Neuronal stem cell (in vitro differentiated cells): Measurements from ENCODE around the gene SLC25A39.
A peak's percentile ranks its signal among the peaks of the same experiment; 100 is the strongest.

Experiments
- DNase-seq: peaks from one replicate; pipeline ENCODE4 v3.0.0-alpha.2; 2013; ENCODE audit warnings: low spot score
- H2AFZ ChIP-seq: one replicate; pipeline ENCODE4 v1.6.1; 2013; ENCODE audit warnings: mild to moderate bottlenecking, low read length, inconsistent platforms
- H2AK5ac ChIP-seq: 2 replicates; pipeline ENCODE4 v1.6.1; 2013; ENCODE audit warnings: low read depth, mild to moderate bottlenecking, inconsistent platforms, low read length, moderate library complexity, mixed read lengths
- H2BK120ac ChIP-seq: 2 replicates; pipeline ENCODE4 v1.6.1; 2013; ENCODE audit warnings: low read depth, mild to moderate bottlenecking, inconsistent platforms, low read length, moderate library complexity, mixed read lengths
- H2BK12ac ChIP-seq: one replicate; pipeline ENCODE4 v1.6.1; 2013; ENCODE audit warnings: low read length, inconsistent platforms
- H2BK15ac ChIP-seq: 2 replicates; pipeline ENCODE4 v1.6.1; 2013; ENCODE audit warnings: mild to moderate bottlenecking, low read length, inconsistent platforms, mixed read lengths
- H2BK5ac ChIP-seq: one replicate; pipeline ENCODE4 v1.6.1; 2013; ENCODE audit warnings: inconsistent platforms, mild to moderate bottlenecking, low read length, moderate library complexity
- H3K14ac ChIP-seq: one replicate; pipeline ENCODE4 v1.6.1; 2013; ENCODE audit warnings: low read length, inconsistent platforms
- H3K18ac ChIP-seq: 2 replicates; pipeline ENCODE4 v1.6.1; 2013; ENCODE audit warnings: low read length, inconsistent platforms
- H3K23ac ChIP-seq: 2 replicates; pipeline ENCODE4 v1.6.1; 2013; ENCODE audit warnings: low read depth, mild to moderate bottlenecking, mixed read lengths, low read length, inconsistent platforms; ENCODE audit not compliant: poor library complexity
- H3K27ac ChIP-seq: replicated peaks from 3 replicates; pipeline ENCODE4 v1.5.1; 2013; ENCODE audit warnings: low read length, inconsistent platforms
- H3K27me3 ChIP-seq, 3 experiments: 2 replicates each; pipeline ENCODE4 v1.6.1; 2013; ENCODE audit warnings: low read length in 3 of 3, mild to moderate bottlenecking in 2 of 3, inconsistent platforms in 1 of 3, low read depth in 1 of 3, mixed read lengths in 1 of 3, moderate library complexity in 1 of 3; ENCODE audit not compliant: control insufficient read depth in 3 of 3, insufficient read depth in 3 of 3
- H3K36me3 ChIP-seq, 2 donors: replicated peaks in 1 of 2; 2 replicates each; pipeline ENCODE4 v1.6.1; 2013; ENCODE audit warnings: low read length in 2 of 2; ENCODE audit not compliant: control insufficient read depth in 2 of 2, insufficient read depth in 2 of 2
- H3K4ac ChIP-seq: 2 replicates; pipeline ENCODE4 v1.6.1; 2013; ENCODE audit warnings: inconsistent platforms, mild to moderate bottlenecking, low read length, moderate library complexity
- H3K4me1 ChIP-seq, 2 donors: 1 replicate in 1 of 2; 2 replicates in 1 of 2; pipeline ENCODE4 v1.6.1; 2013; ENCODE audit warnings: low read length in 2 of 2, low read depth in 1 of 2; ENCODE audit not compliant: control insufficient read depth in 2 of 2, insufficient read depth in 1 of 2
- H3K4me2 ChIP-seq: one replicate; pipeline ENCODE4 v1.6.1; 2013; ENCODE audit warnings: mild to moderate bottlenecking, low read length, inconsistent platforms; ENCODE audit not compliant: insufficient read depth, poor library complexity, severe bottlenecking
- H3K4me3 ChIP-seq, 2 donors: 2 replicates each; pipeline ENCODE4 v1.5.1; 2013; ENCODE audit warnings: low read length in 2 of 2, mild to moderate bottlenecking in 2 of 2, inconsistent platforms in 1 of 2, moderate library complexity in 1 of 2
- H3K79me1 ChIP-seq: one replicate; pipeline ENCODE4 v1.6.1; 2013; ENCODE audit warnings: low read depth, mild to moderate bottlenecking, inconsistent platforms, low read length, moderate library complexity
- H3K9ac ChIP-seq: one replicate; pipeline ENCODE4 v1.6.1; 2013; ENCODE audit warnings: mild to moderate bottlenecking, low read depth, low read length, inconsistent platforms; ENCODE audit not compliant: poor library complexity
- H3K9me3 ChIP-seq, 2 donors: replicated peaks in 1 of 2; 2 replicates each; pipeline versions ENCODE3 to v1.6.1; 2013; ENCODE audit warnings: low read length in 2 of 2, mild to moderate bottlenecking in 2 of 2, inconsistent platforms in 1 of 2, low read depth in 1 of 2, mixed read lengths in 1 of 2, moderate library complexity in 1 of 2; ENCODE audit not compliant: control insufficient read depth in 2 of 2, insufficient read depth in 1 of 2
- H4K8ac ChIP-seq: one replicate; pipeline ENCODE4 v1.6.1; 2013; ENCODE audit warnings: low read depth, mild to moderate bottlenecking, inconsistent platforms, low read length, moderate library complexity
- H4K91ac ChIP-seq: one replicate; pipeline ENCODE4 v1.6.1; 2013; ENCODE audit warnings: low read length, low read depth, mild to moderate bottlenecking, inconsistent platforms; ENCODE audit not compliant: poor library complexity
- WGBS, 2 donors: extraction: QIAGEN DNeasy Blood & Tissue Kit; methylation state at CpG; one replicate each; pipeline ENCODE4 v1.1.7; 2013; ENCODE audit warnings: missing lambda C conversion rate in 2 of 2, mixed read lengths in 1 of 2; ENCODE audit not compliant: insufficient read length in 2 of 2, insufficient replicate concordance in 1 of 2; ENCODE audit errors: extremely low coverage in 2 of 2; 5-methylcytosine and 5-hydroxymethylcytosine counted together

Gene SLC25A39

DNA sequence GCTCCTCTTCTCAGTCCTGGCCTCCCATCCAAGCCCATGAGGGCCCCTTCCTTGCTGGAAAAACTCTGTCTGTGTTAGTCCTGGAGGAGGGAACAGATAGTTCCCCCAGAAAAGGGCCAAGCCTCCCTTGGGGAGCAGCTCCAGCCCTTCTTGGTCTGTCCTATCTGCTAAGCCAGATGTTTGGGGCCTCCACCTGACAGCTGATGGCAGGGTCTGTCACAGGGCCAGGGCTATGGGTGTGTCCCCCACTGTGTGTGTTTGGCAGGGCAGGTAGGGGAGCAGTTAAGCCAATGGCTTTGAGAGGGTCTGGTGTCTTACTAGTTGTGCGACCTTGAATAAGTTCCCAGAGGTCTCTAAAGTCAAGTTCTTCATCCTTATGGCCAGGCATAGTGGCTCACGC, 43.1 kb downstream of the SLC25A39 start:
- H3K79me1 ChIP-seq = no peaks in the 10 kb centered on the region
- no peak overlapping the region for H2BK120ac ChIP-seq
- no peak overlapping the region for H3K4me3 ChIP-seq
- H3K4ac ChIP-seq = no peak overlapping the region
- H3K23ac ChIP-seq = no peak overlapping the region
- H2BK12ac ChIP-seq = no peak overlapping the region
- no CpG with 5 or more reads among the region's 2 CpGs for WGBS, 2 donors
- H2BK15ac ChIP-seq = no peak overlapping the region
- H3K27ac ChIP-seq = no peak overlapping the region
- H3K9me3 ChIP-seq = no peaks in the 10 kb centered on the region
- no peaks in the 10 kb centered on the region for H3K36me3 ChIP-seq
- H3K4me2 ChIP-seq = no peak overlapping the region
- peaks cover 0 to 32% (median 0%) of the 10 kb centered on the region in 3 experiments for H3K27me3 ChIP-seq
- H3K18ac ChIP-seq = peak overlapping the region; percentile 9
- no peak overlapping the region for H4K8ac ChIP-seq
- H2AK5ac ChIP-seq = no peak overlapping the region
- no peak overlapping the region for H2AFZ ChIP-seq
- peaks cover 0 to 7% of the 10 kb centered on the region in 2 donors for H3K4me1 ChIP-seq
- H2BK5ac ChIP-seq = no peak overlapping the region
- H4K91ac ChIP-seq = no peak overlapping the region
- no peak overlapping the region for H3K9ac ChIP-seq
- no peak for DNase-seq
- no peak overlapping the region for H3K14ac ChIP-seq

- no peak overlapping the region for H4K91ac ChIP-seq
- H3K36me3 ChIP-seq = no peaks in the 10 kb centered on the region
- peak overlapping the region; percentile 13 for H2AK5ac ChIP-seq
- no peak overlapping the region for H4K8ac ChIP-seq
- no peak for DNase-seq
- no peak overlapping the region for H2BK120ac ChIP-seq
- peaks cover 0 to 7% of the 10 kb centered on the region in 2 donors for H3K4me1 ChIP-seq
- H3K4ac ChIP-seq = no peak overlapping the region
- no peak overlapping the region for H3K14ac ChIP-seq
- H2BK12ac ChIP-seq = no peak overlapping the region
- H3K4me2 ChIP-seq = no peak overlapping the region
- H3K9me3 ChIP-seq = no peaks in the 10 kb centered on the region
- no CpG with 5 or more reads among the region's 12 CpGs for WGBS, 2 donors
- peak overlapping the region; percentile 69 for H2BK15ac ChIP-seq
- no peak overlapping the region for H3K18ac ChIP-seq
- H3K9ac ChIP-seq = no peak overlapping the region
- peak overlapping the region; percentile 51 for H3K23ac ChIP-seq
- H3K27ac ChIP-seq = no peak overlapping the region
- H3K79me1 ChIP-seq = no peaks in the 10 kb centered on the region
- no peak overlapping the region for H2BK5ac ChIP-seq
- no peak overlapping the region for H2AFZ ChIP-seq
- H3K4me3 ChIP-seq = no peak overlapping the region
- H3K27me3 ChIP-seq = peaks cover 0 to 32% (median 0%) of the 10 kb centered on the region in 3 experiments
Observed at GRCh38 chr17:44280392-44280937, 44.2 kb downstream of the SLC25A39 start.

DNA sequence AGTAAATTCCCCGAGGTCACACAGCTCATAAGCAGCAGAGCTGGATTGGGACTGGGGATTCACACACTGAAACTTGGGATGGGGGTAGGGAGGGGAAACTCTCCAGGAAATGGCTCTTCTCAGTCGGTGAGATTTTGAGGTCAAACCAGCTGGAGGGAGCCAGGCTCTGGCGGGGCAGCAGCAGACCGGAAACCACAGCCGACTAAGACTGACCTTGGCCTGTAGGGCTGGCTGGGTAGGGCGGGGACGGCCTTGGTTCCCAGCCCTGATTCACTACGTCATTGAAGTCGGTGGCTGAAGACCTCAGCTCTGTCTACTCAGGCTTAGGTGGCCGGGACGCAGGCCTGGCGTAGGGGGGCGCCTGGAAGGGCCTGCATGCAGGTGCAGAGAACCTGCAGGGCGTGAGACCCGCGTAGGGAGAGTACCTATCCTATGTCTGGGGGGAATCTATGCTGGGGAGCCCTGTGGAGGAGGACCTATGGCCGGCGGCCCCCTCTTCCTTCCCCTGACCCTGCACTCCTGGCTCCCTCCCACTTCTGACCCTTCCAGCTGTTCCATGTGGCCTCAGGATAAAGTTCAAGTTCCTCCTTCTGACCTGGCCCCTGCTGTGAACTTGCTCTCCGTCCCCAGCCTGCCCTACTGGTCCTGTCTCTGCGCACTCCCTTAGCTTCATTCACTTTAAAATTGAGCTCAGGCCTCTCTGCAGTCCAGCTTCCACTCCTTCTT, 44.8 kb downstream of the SLC25A39 start:
- Histone ChIP-seq H3K9ac (no peak overlapping the region), H4K8ac (no peak overlapping the region), H3K27ac (no peak overlapping the region), H3K23ac (peak overlapping the region; percentile 51), H3K27me3 (peaks cover 0 to 36% (median 0%) of the 10 kb centered on the region in 3 experiments), H2AK5ac (peak overlapping the region; percentile 13), H2BK15ac (peak overlapping the region; percentile 69), H2AFZ (peak overlapping the region; percentile 40), H4K91ac (no peak overlapping the region), H3K4me2 (no peak overlapping the region), H3K4ac (no peak overlapping the region), H2BK5ac (no peak overlapping the region), H3K9me3 (no peaks in the 10 kb centered on the region), H2BK12ac (no peak overlapping the region), H3K14ac (no peak overlapping the region), H3K79me1 (no peaks in the 10 kb centered on the region), H2BK120ac (no peak overlapping the region), H3K36me3 (no peaks in the 10 kb centered on the region), H3K4me3 (no peak overlapping the region), H3K4me1 (peaks cover 0 to 7% of the 10 kb centered on the region in 2 donors), H3K18ac (no peak overlapping the region)
- DNase-seq = no peak
- no CpG with 5 or more reads among the region's 20 CpGs for WGBS, 2 donors

- peaks cover 0 to 38% (median 0%) of the 10 kb centered on the region in 3 experiments for H3K27me3 ChIP-seq
- H3K9me3 ChIP-seq = no peaks in the 10 kb centered on the region
- H2BK15ac ChIP-seq = no peak overlapping the region
- no peak overlapping the region for H3K4me2 ChIP-seq
- no peak overlapping the region for H3K23ac ChIP-seq
- H3K4ac ChIP-seq = no peak overlapping the region
- no peak overlapping the region for H3K18ac ChIP-seq
- no peak overlapping the region for H3K9ac ChIP-seq
- no CpG with 5 or more reads among the region's 2 CpGs for WGBS, 2 donors
- H4K91ac ChIP-seq = no peak overlapping the region
- no peak overlapping the region for H3K27ac ChIP-seq
- no peak overlapping the region for H2AFZ ChIP-seq
- H4K8ac ChIP-seq = no peak overlapping the region
- no peaks in the 10 kb centered on the region for H3K36me3 ChIP-seq
- H2BK5ac ChIP-seq = no peak overlapping the region
- H2AK5ac ChIP-seq = no peak overlapping the region
- H3K14ac ChIP-seq = no peak overlapping the region
- H3K4me1 ChIP-seq = peaks cover 0 to 7% of the 10 kb centered on the region in 2 donors
- no peak overlapping the region for H2BK120ac ChIP-seq
- H3K4me3 ChIP-seq = no peak overlapping the region
- H3K79me1 ChIP-seq = no peaks in the 10 kb centered on the region
- no peak for DNase-seq
- no peak overlapping the region for H2BK12ac ChIP-seq
Observed at GRCh38 chr17:44279346-44279665, 45.3 kb downstream of the SLC25A39 start.
